Left ventricle myocardium inferior (tissue), 1 donor: ENCODE data around the gene KLHL7. TPM values are rescaled to one million over a fixed set of nuclear protein-coding genes. Genes with fewer than 3 reads are reported as not detected.

Source experiments
- DNase-seq: peaks from one replicate; pipeline ENCODE4 v3.0.0-alpha.2; 2020
- H3K27ac ChIP-seq: fragments of 200-600 bp; replicated peaks from 2 replicates; pipeline ENCODE4 v1.8.0; 2021
- H3K27me3 ChIP-seq: fragments of 200-600 bp; 2 replicates; pipeline ENCODE4 v1.8.0; 2021; ENCODE audit warnings: low read depth
- H3K36me3 ChIP-seq: fragments of 200-600 bp; 2 replicates; pipeline ENCODE4 v1.8.0; 2021
- H3K4me1 ChIP-seq: fragments of 200-600 bp; 2 replicates; pipeline ENCODE4 v1.8.0; 2021
- H3K4me3 ChIP-seq: fragments of 200-600 bp; 2 replicates; pipeline ENCODE4 v1.8.0; 2021; ENCODE audit warnings: mild to moderate bottlenecking, moderate library complexity
- H3K9me3 ChIP-seq: fragments of 200-600 bp; replicated peaks from 2 replicates; pipeline ENCODE4 v1.8.0; 2021
- intact Hi-C: fragments of 100-400 bp; cut with micrococcal nuclease; formaldehyde crosslinking; loops from one replicate; pipeline ENCODE4 v1.11.0; 2022
- total RNA-seq: library from RNA; stranded (reverse); fragmentation: NEBNext Ultra II Directional; extraction: Animal tissue kit (Norgen Biotek cat#: 25700); gene quantifications from one replicate; pipeline ENCODE4 v1.2.1, GENCODE V29; 2021
- TF ChIP-seq, protein P1 (sequence below): fragments of 200-600 bp; IDR thresholded peaks from 2 replicates; pipeline ENCODE4 v1.8.0; 2021; ENCODE audit warnings: antibody characterized with exemption, mild to moderate bottlenecking, borderline replicate concordance
- donor health status: DM: no; HTN: yes; CAD: no; lungs with severe emphysema.

KLHL7 gene
- total RNA-seq, 1 donor from 2014 or later: 150 TPM

DNA sequence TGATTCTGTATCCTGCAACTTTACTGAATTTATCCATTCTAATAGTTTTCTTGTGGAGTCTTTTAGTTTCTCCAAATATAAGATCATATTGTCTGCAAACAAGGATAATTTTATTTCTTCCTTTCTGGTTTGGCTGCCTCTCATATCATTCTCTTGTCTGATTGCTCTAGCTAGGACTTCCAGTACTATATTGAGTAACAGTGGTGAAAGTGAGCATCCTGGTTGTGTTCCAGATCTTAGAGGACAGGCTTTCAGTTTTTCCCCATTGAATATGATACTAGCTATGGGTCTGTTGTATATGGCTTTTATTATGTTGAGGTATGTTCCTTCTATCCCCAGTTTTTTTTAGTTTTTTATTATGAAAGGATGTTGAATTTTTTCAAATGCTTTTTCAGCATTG lies 28.2 kb downstream of the KLHL7 start:
- Histone ChIP-seq H3K4me3 (no peak overlapping the region), H3K4me1 (peaks cover 40% of the 10 kb centered on the region), H3K27me3 (no peaks in the 10 kb centered on the region), H3K36me3 (peaks cover 27% of the 10 kb centered on the region), H3K9me3 (peaks cover 15% of the 10 kb centered on the region), H3K27ac (peak overlapping the region; percentile 77)
- intact Hi-C loops: no loop called here
- DNase-seq: no peak
- TF ChIP-seq, protein P1, sequence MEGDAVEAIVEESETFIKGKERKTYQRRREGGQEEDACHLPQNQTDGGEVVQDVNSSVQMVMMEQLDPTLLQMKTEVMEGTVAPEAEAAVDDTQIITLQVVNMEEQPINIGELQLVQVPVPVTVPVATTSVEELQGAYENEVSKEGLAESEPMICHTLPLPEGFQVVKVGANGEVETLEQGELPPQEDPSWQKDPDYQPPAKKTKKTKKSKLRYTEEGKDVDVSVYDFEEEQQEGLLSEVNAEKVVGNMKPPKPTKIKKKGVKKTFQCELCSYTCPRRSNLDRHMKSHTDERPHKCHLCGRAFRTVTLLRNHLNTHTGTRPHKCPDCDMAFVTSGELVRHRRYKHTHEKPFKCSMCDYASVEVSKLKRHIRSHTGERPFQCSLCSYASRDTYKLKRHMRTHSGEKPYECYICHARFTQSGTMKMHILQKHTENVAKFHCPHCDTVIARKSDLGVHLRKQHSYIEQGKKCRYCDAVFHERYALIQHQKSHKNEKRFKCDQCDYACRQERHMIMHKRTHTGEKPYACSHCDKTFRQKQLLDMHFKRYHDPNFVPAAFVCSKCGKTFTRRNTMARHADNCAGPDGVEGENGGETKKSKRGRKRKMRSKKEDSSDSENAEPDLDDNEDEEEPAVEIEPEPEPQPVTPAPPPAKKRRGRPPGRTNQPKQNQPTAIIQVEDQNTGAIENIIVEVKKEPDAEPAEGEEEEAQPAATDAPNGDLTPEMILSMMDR: no peak

DNA sequence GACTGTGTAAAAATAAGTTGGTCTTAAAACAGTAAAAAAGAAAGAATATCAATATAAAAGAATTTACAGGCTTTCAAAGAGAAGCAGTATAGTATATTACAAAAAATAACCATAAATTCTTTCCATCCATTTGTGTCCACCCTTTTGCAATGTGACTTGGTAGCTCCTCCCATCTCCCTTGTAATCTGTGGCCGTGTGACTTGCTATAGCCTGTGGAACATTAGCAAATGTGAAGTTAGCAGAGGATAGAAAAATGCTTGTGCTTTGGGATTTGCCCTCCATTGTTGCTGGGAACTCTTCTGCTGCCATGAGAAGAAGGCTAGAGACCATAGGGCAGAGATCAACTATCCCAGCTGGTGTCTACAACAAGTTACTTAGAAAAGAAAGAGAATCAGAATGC lies 30.2 kb downstream of the KLHL7 start:
- TF ChIP-seq, protein P1: no peak
- Histone ChIP-seq H3K36me3 (peaks cover 18% of the 10 kb centered on the region), H3K4me3 (no peak overlapping the region), H3K27me3 (no peaks in the 10 kb centered on the region), H3K4me1 (peaks cover 30% of the 10 kb centered on the region), H3K9me3 (peaks cover 15% of the 10 kb centered on the region), H3K27ac (peak overlapping the region; percentile 45)
- no peak for DNase-seq
- intact Hi-C loops: no loop called here

DNA sequence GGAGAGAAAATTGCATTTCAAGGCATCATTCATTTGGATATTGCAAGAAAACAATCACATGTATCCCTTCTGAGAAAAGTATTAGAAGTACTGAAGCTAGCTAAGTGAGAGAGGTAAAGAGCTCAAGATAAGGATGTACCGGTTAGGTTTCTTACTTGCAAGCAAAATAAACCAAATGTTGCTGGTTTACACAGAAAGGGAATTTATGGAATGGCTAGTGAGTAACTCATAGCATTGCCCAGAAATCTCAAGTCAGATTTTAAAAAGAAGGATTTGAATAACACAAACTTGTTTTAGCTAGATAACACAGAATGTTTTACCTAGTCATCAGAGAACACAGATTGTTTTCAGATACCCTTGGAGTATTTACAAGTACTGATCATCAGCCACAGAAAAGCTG lies 30.6 kb downstream of the KLHL7 start:
- peaks cover 30% of the 10 kb centered on the region for H3K4me1 ChIP-seq
- intact Hi-C loops: no loop called here
- H3K27me3 ChIP-seq: no peaks in the 10 kb centered on the region
- peaks cover 18% of the 10 kb centered on the region for H3K36me3 ChIP-seq
- no peak overlapping the region for H3K4me3 ChIP-seq
- TF ChIP-seq, protein P1: no peak
- no peak for DNase-seq
- H3K27ac ChIP-seq: peak overlapping the region; percentile 45
- peaks cover 15% of the 10 kb centered on the region for H3K9me3 ChIP-seq

DNA sequence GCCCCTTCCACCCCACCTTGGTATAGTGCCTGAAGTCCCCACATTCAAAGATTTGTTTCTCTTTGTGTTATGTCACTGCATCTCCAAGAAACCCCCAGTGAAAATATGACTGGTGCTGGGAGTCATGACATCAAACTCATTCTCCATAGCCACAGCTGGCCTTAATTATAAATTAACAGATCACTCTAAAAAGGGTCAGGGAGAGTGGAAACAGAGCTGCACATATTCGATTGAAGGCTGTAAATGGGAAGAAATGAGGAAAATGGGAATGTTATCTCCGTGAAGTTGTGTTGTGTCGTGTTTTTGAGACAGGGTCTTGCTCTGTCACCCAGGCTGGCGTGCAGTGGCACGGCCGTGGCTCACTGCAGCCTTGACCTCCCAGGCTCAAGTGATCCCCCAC lies 52.1 kb downstream of the KLHL7 start:
- intact Hi-C loops: no loop called here
- Histone ChIP-seq H3K27ac (no peak overlapping the region), H3K9me3 (no peaks in the 10 kb centered on the region), H3K4me3 (no peak overlapping the region), H3K4me1 (peaks cover 14% of the 10 kb centered on the region), H3K36me3 (peaks cover 66% of the 10 kb centered on the region), H3K27me3 (no peaks in the 10 kb centered on the region)
- no peak for DNase-seq
- TF ChIP-seq, protein P1: no peak

DNA sequence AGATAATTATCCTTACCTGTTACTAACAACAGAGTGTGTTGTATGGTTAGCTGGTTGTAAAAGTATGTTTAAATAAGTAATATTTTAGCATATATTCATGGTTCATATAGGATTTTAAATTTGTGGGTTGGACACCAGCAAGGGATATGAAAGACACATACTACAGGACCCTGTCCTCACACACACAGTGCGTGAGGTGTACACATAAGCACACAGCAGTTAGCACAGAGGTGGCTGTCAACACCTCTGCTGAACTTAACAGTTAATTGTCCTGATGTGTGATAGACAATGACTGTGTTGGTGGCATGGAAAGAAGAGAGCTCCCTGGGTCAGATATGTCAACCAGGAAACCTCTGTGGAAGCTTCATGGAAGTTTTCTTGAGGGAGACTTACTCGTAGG lies 53.0 kb downstream of the KLHL7 start:
- peaks cover 60% of the 10 kb centered on the region for H3K36me3 ChIP-seq
- no peak overlapping the region for H3K4me3 ChIP-seq
- no peaks in the 10 kb centered on the region for H3K9me3 ChIP-seq
- intact Hi-C loops: no loop called here
- peaks cover 14% of the 10 kb centered on the region for H3K4me1 ChIP-seq
- no peak overlapping the region for H3K27ac ChIP-seq
- H3K27me3 ChIP-seq: no peaks in the 10 kb centered on the region
- TF ChIP-seq, protein P1: no peak
- no peak for DNase-seq

DNA sequence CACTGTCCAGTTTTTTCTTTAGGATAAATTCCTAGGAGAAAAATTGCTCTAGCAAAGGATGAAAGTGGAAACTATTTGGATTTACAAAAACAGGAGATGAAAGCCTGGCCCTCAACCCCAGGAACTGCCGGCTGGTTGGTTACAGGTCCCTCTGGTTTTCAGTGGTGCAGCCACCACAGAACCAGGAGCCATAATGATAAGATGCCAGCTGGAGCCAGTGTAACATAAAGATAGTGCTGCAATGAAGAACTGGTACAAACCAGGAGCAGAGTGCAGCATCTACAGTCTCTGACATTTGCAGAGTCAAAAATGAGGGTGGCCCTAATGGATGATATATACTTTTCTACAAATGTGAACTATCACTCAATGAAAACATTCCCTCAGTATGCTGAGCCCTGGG lies 55.9 kb downstream of the KLHL7 start:
- Histone ChIP-seq H3K4me3 (no peak overlapping the region), H3K27me3 (no peaks in the 10 kb centered on the region), H3K27ac (peak overlapping the region; percentile 4), H3K36me3 (peaks cover 52% of the 10 kb centered on the region), H3K4me1 (peaks cover 14% of the 10 kb centered on the region), H3K9me3 (no peaks in the 10 kb centered on the region)
- DNase-seq: no peak
- intact Hi-C loops: no loop called here
- TF ChIP-seq, protein P1: no peak
